H9 (cell line): ENCODE results near the gene PKNOX2. TPM values are rescaled to one million over a fixed set of nuclear protein-coding genes. Genes with fewer than 3 reads are reported as not detected.

Experiments
- DNase-seq: peaks from one replicate; pipeline ENCODE4 v3.0.0-alpha.2; 2017
- H2AFZ ChIP-seq: one replicate; pipeline ENCODE4 v1.6.1; 2013; ENCODE audit warnings: mild to moderate bottlenecking, low read length, control low read depth, moderate library complexity
- H2AK5ac ChIP-seq: 2 replicates; pipeline ENCODE4 v1.6.1; 2013; ENCODE audit warnings: low read length, control low read depth, mixed read lengths; ENCODE audit not compliant: insufficient read length
- H2BK120ac ChIP-seq: one replicate; pipeline ENCODE4 v1.6.1; 2013; ENCODE audit warnings: low read depth, mild to moderate bottlenecking, low read length, control low read depth, inconsistent platforms; ENCODE audit not compliant: poor library complexity, severe bottlenecking
- H2BK12ac ChIP-seq: 2 replicates; pipeline ENCODE4 v1.6.1; 2013; ENCODE audit warnings: low read length, control low read depth, mixed read lengths, low read depth; ENCODE audit not compliant: insufficient read length
- H2BK15ac ChIP-seq: 2 replicates; pipeline ENCODE4 v1.6.1; 2013; ENCODE audit warnings: low read depth, low read length, control low read depth
- H2BK20ac ChIP-seq: one replicate; pipeline ENCODE4 v1.6.1; 2013; ENCODE audit warnings: low read depth, mild to moderate bottlenecking, low read length, control low read depth, inconsistent platforms; ENCODE audit not compliant: poor library complexity, severe bottlenecking
- H2BK5ac ChIP-seq: 2 replicates; pipeline ENCODE4 v1.6.1; 2013; ENCODE audit warnings: low read length, control low read depth, mixed read lengths; ENCODE audit not compliant: insufficient read length
- H3K14ac ChIP-seq: 2 replicates; pipeline ENCODE4 v1.6.1; 2013; ENCODE audit warnings: low read length, control low read depth; ENCODE audit not compliant: insufficient read depth
- H3K18ac ChIP-seq: 2 replicates; pipeline ENCODE4 v1.6.1; 2013; ENCODE audit warnings: low read depth, mild to moderate bottlenecking, mixed read lengths, low read length, control low read depth; ENCODE audit not compliant: insufficient read length
- H3K23ac ChIP-seq: 2 replicates; pipeline ENCODE4 v1.6.1; 2013; ENCODE audit warnings: low read length, control low read depth, mixed read lengths, low read depth; ENCODE audit not compliant: insufficient read length
- H3K23me2 ChIP-seq: 2 replicates; pipeline ENCODE4 v1.6.1; 2013; ENCODE audit warnings: low read depth, mild to moderate bottlenecking, mixed read lengths, low read length, control low read depth; ENCODE audit not compliant: insufficient read length, poor library complexity, severe bottlenecking
- H3K27ac ChIP-seq: 2 replicates; pipeline ENCODE4 v1.5.1; 2013; ENCODE audit warnings: low read length, control low read depth, mixed read lengths, low read depth; ENCODE audit not compliant: insufficient read length
- H3K27me3 ChIP-seq: 2 replicates; pipeline ENCODE4 v1.6.1; 2013; ENCODE audit warnings: low read length, control low read depth, inconsistent platforms; ENCODE audit not compliant: insufficient read depth
- H3K4ac ChIP-seq: 2 replicates; pipeline ENCODE4 v1.6.1; 2013; ENCODE audit warnings: low read depth, mild to moderate bottlenecking, control low read depth, inconsistent platforms, low read length, moderate library complexity
- H3K4me1 ChIP-seq: 2 replicates; pipeline ENCODE4 v1.6.1; 2013; ENCODE audit warnings: low read length, control low read depth, inconsistent platforms; ENCODE audit not compliant: insufficient read depth
- H3K4me2 ChIP-seq: 2 replicates; pipeline ENCODE4 v1.6.1; 2013; ENCODE audit warnings: low read length, control low read depth, mixed read lengths; ENCODE audit not compliant: insufficient read length, insufficient read depth
- H3K56ac ChIP-seq: 2 replicates; pipeline ENCODE4 v1.6.1; 2013; ENCODE audit warnings: low read depth, mild to moderate bottlenecking, mixed read lengths, low read length, control low read depth; ENCODE audit not compliant: insufficient read length
- H3K79me1 ChIP-seq: 2 replicates; pipeline ENCODE4 v1.6.1; 2013; ENCODE audit warnings: low read depth, mild to moderate bottlenecking, moderate library complexity, low read length, control low read depth, inconsistent platforms; ENCODE audit not compliant: insufficient read depth, poor library complexity, severe bottlenecking
- H3K79me2 ChIP-seq: 2 replicates; pipeline ENCODE4 v1.6.1; 2013; ENCODE audit warnings: low read length, control low read depth, inconsistent platforms; ENCODE audit not compliant: insufficient read depth
- H3K9ac ChIP-seq: 2 replicates; pipeline ENCODE4 v1.6.1; 2013; ENCODE audit warnings: low read length, control low read depth, mixed read lengths; ENCODE audit not compliant: insufficient read length; ENCODE audit errors: extremely low read depth
- H3K9me3 ChIP-seq: one replicate; pipeline ENCODE4 v1.6.1; 2013; ENCODE audit warnings: low read depth, low read length, inconsistent platforms; ENCODE audit not compliant: control insufficient read depth
- H3T11ph ChIP-seq: one replicate; pipeline ENCODE4 v1.6.1; 2013; ENCODE audit warnings: mild to moderate bottlenecking, low read length, control low read depth, inconsistent platforms
- H4K20me1 ChIP-seq: one replicate; pipeline ENCODE4 v1.6.1; 2013; ENCODE audit not compliant: control insufficient read depth, insufficient read length, insufficient read depth
- H4K5ac ChIP-seq: 2 replicates; pipeline ENCODE4 v1.6.1; 2013; ENCODE audit warnings: low read depth, mild to moderate bottlenecking, mixed read lengths, low read length, control low read depth; ENCODE audit not compliant: insufficient read length
- H4K8ac ChIP-seq: replicated peaks from 2 replicates; pipeline ENCODE4 v1.6.1; 2013; ENCODE audit warnings: low read length, control low read depth, mixed read lengths, low read depth; ENCODE audit not compliant: insufficient read length
- H4K91ac ChIP-seq: 2 replicates; pipeline ENCODE4 v1.6.1; 2013; ENCODE audit warnings: low read depth, mild to moderate bottlenecking, moderate library complexity, mixed read lengths, low read length, control low read depth; ENCODE audit not compliant: insufficient read length
- H3K27ac Mint-ChIP-seq, 3 experiments: 2 replicates in 2 of 3; 3 replicates in 1 of 3; pipeline ENCODE4 v1.8.0; 2020 to 2021; ENCODE audit warnings: mixed read lengths in 3 of 3, mild to moderate bottlenecking in 1 of 3, moderate library complexity in 1 of 3
- H3K27me3 Mint-ChIP-seq: 2 replicates; pipeline ENCODE4 v1.8.0; 2021; ENCODE audit warnings: low read depth, mild to moderate bottlenecking, moderate library complexity, mixed read lengths
- H3K36me3 Mint-ChIP-seq, 3 experiments: 2 replicates in 2 of 3; 3 replicates in 1 of 3; pipeline ENCODE4 v1.8.0; 2020 to 2021; ENCODE audit warnings: low read depth in 3 of 3, mixed read lengths in 3 of 3; ENCODE audit not compliant: insufficient read depth in 1 of 3
- H3K4me1 Mint-ChIP-seq, 2 experiments: 2 replicates each; pipeline ENCODE4 v1.8.0; 2020; ENCODE audit warnings: mixed read lengths in 2 of 2
- H3K4me3 Mint-ChIP-seq, 2 experiments: 2 replicates in 1 of 2; 3 replicates in 1 of 2; pipeline ENCODE4 v1.8.0; 2020 to 2021; ENCODE audit warnings: mild to moderate bottlenecking in 2 of 2, mixed read lengths in 2 of 2, moderate library complexity in 1 of 2
- H3K9me3 Mint-ChIP-seq, 2 experiments: 2 replicates in 1 of 2; 3 replicates in 1 of 2; pipeline ENCODE4 v1.8.0; 2020; ENCODE audit warnings: mild to moderate bottlenecking in 2 of 2, mixed read lengths in 2 of 2, moderate library complexity in 1 of 2
- CTCF ChIP-seq: fragments of 200-600 bp; sonication (generic); conservative IDR thresholded peaks from 3 replicates; pipeline ENCODE4 v1.8.0; 2021; ENCODE audit warnings: antibody characterized with exemption, mild to moderate bottlenecking
- WGBS: extraction: QIAGEN DNeasy Blood & Tissue Kit; methylation state at CpG from one replicate; pipeline ENCODE4 v1.1.7; 2013; ENCODE audit warnings: missing lambda C conversion rate, low lambda C conversion rate, mixed read lengths; ENCODE audit not compliant: insufficient read length; ENCODE audit errors: extremely low coverage; 5-methylcytosine and 5-hydroxymethylcytosine counted together
- total RNA-seq: library from RNA; stranded (reverse); gene quantifications from 2 replicates; pipeline ENCODE4 v1.2.1, GENCODE V29; 2021

The PKNOX2 gene
- total RNA-seq, 1 experiment from 2014 or later = 1.3 TPM

- H2BK20ac ChIP-seq = no peak overlapping the region
- H3K79me2 ChIP-seq = no peaks in the 10 kb centered on the region
- Mint-ChIP-seq H3K4me1 (peaks cover 23 to 27% of the 10 kb centered on the region in 2 experiments), H3K4me3 (no peak overlapping the region), H3K27ac (no peak overlapping the region), H3K9me3 (no peaks in the 10 kb centered on the region), H3K27me3 (no peaks in the 10 kb centered on the region), H3K36me3 (peaks cover 2 to 60% (median 58%) of the 10 kb centered on the region in 3 experiments; a peak in 6 of 7 replicates)
- H3K79me1 ChIP-seq = no peaks in the 10 kb centered on the region
- no peaks in the 10 kb centered on the region for H3K9me3 ChIP-seq
- H4K91ac ChIP-seq = no peak overlapping the region
- DNase-seq = no peak
- H4K8ac ChIP-seq = no peak overlapping the region
- no peak overlapping the region for H2AK5ac ChIP-seq
- H3T11ph ChIP-seq = no peak overlapping the region
- no peak overlapping the region for H3K27ac ChIP-seq
- H4K20me1 ChIP-seq = no peaks in the 10 kb centered on the region
- H4K5ac ChIP-seq = no peak overlapping the region
- no peak overlapping the region for H3K4me2 ChIP-seq
- peaks cover 6% of the 10 kb centered on the region for H3K4me1 ChIP-seq
- no peak overlapping the region for H2BK12ac ChIP-seq
- no peak overlapping the region for H2BK15ac ChIP-seq
- H2BK5ac ChIP-seq = no peak overlapping the region
- no peak for TF ChIP-seq CTCF
- H2BK120ac ChIP-seq = no peak overlapping the region
- H3K56ac ChIP-seq = no peak overlapping the region
- no peak overlapping the region for H3K23ac ChIP-seq
- H2AFZ ChIP-seq = no peak overlapping the region
- H3K14ac ChIP-seq = no peak overlapping the region
- H3K27me3 ChIP-seq = no peaks in the 10 kb centered on the region
- H3K9ac ChIP-seq = no peak overlapping the region
- H3K18ac ChIP-seq = no peak overlapping the region
- no CpG with 5 or more reads among the region's 2 CpGs for WGBS
- H3K23me2 ChIP-seq = no peaks in the 10 kb centered on the region
- no peak overlapping the region for H3K4ac ChIP-seq
Measured at GRCh38 chr11:125449565-125449964, 285.0 kb downstream of the PKNOX2 start.
